Psoas muscle (tissue), 8 donors: ENCODE results near the gene CYP27B1. TPM values are rescaled to one million over a fixed set of nuclear protein-coding genes. Genes with fewer than 3 reads are reported as not detected.
A peak's percentile ranks its signal among the peaks of the same experiment; 100 is the strongest.

Experiments used
- ATAC-seq, 4 donors: fragments of 200-7000 bp; cut with Tn5 transposase; one replicate each; pipeline ENCODE4 v1.9.1; 2020; ENCODE audit warnings: moderate library complexity in 3 of 4, mild to moderate bottlenecking in 2 of 4
- DNase-seq, 2 donors: peaks; one replicate each; pipeline ENCODE4 v3.0.0-alpha.2; 2020
- H3K27ac ChIP-seq: fragments of 200-600 bp; one replicate; pipeline ENCODE4 v1.8.0; 2022
- H3K27me3 ChIP-seq, 3 donors: fragments of 200-600 bp in 1 of 3; one replicate each; pipeline versions ENCODE4 v1.6.1 to v1.8.0; 2013 to 2022; ENCODE audit warnings: low read length in 2 of 3, mild to moderate bottlenecking in 2 of 3, moderate library complexity in 1 of 3; ENCODE audit not compliant: insufficient read depth in 3 of 3
- H3K36me3 ChIP-seq, 2 donors: fragments of 200-600 bp in 1 of 2; one replicate each; pipeline versions ENCODE4 v1.6.1 to v1.8.0; 2013 to 2022; ENCODE audit warnings: low read depth in 1 of 2, mild to moderate bottlenecking in 1 of 2, moderate library complexity in 1 of 2; ENCODE audit not compliant: insufficient read depth in 1 of 2
- H3K4me1 ChIP-seq: fragments of 200-600 bp; one replicate; pipeline ENCODE4 v1.8.0; 2022
- H3K4me3 ChIP-seq: fragments of 200-600 bp; one replicate; pipeline ENCODE4 v1.8.0; 2022; ENCODE audit warnings: mild to moderate bottlenecking
- H3K9me3 ChIP-seq: fragments of 200-600 bp; one replicate; pipeline ENCODE4 v1.8.0; 2022
- CTCF ChIP-seq: fragments of 200-600 bp; IDR thresholded peaks from one replicate; pipeline ENCODE4 v1.8.0; 2022; ENCODE audit warnings: antibody characterized with exemption
- WGBS, 3 donors: extraction: QIAGEN DNeasy Blood & Tissue Kit; methylation state at CpG; one replicate each; pipeline versions ENCODE4 v1.1.6 to v1.1.7; 2013; 5-methylcytosine and 5-hydroxymethylcytosine counted together
- intact Hi-C, 2 donors: fragments of 100-400 bp; cut with DNase I; formaldehyde crosslinking; loops; one replicate each; pipeline versions ENCODE4 v1.11.0 to v1.14.2; 2022
- polyA plus RNA-seq, 3 donors: library from polyadenylated mRNA; stranded (reverse); fragments of 200-250 nt; gene quantifications; one replicate each; pipeline ENCODE4 v1.2.3, GENCODE V29; 2013
- total RNA-seq, 4 donors: library from RNA; stranded (reverse); fragmentation: NEBNext Ultra II Directional in 2 of 4; extraction: Animal tissue kit (Norgen Biotek cat#: 25700) in 2 of 4; gene quantifications; one replicate each; pipeline versions ENCODE4 v1.2.1 to v1.2.4, GENCODE V29; 2021 to 2023
- donor health status: healthy with polysubstance abuse.
- donor health status: DM: no; HTN: no; CAD: no; lungs with moderate emphysema.
- donor health status: Bipolar disorder and iron deficiency.
- donor health status: healthy.
- donor health status: DM: yes; HTN: yes; CAD: no.
- donor health status: DM: no; HTN: no; CAD: no.
- donor health status: DM: no; HTN: no; CAD: no.
- donor health status: DM: yes; HTN: yes; CAD: no.

Gene CYP27B1
- total and polyA plus RNA-seq, 7 donors, result 0.06 to 0.54 (median 0.42) TPM; not detected in 2

GRCh38 chr12:57741844-57742738 lies 24.8 kb downstream of the CYP27B1 start:
- H3K4me1 ChIP-seq, result peaks cover 20% of the 10 kb centered on the region

GRCh38 chr12:57741413-57741789 lies 25.5 kb downstream of the CYP27B1 start:
- WGBS, 3 donors, result 56 to 80% (median 57%) methylated on average over 1 of the region's 1 CpG
- DNase-seq (no peak), ATAC-seq (no peak)
- Histone ChIP-seq H3K4me3 (peak overlapping the region; percentile 15), H3K4me1 (peaks cover 25% of the 10 kb centered on the region), H3K27me3 (peaks cover 0 to 43% (median 20%) of the 10 kb centered on the region in 3 donors), H3K36me3 (peaks cover 0 to 6% of the 10 kb centered on the region in 2 donors), H3K27ac (peak overlapping the region; percentile 16), H3K9me3 (no peaks in the 10 kb centered on the region)
- intact Hi-C loops, result no loop called here
- TF ChIP-seq CTCF, result no peak

More at GRCh38 chr12:57741844-57742738, 24.8 kb downstream of the CYP27B1 start:
- peaks cover 0 to 36% (median 15%) of the 10 kb centered on the region in 3 donors for H3K27me3 ChIP-seq
- DNase-seq (peak in 1 of 2 donors; percentile 67), ATAC-seq (no peak)
- WGBS, 3 donors, result 46 to 52% (median 48%) methylated on average over 14 of the region's 14 CpGs
- no peaks in the 10 kb centered on the region for H3K9me3 ChIP-seq
- H3K27ac ChIP-seq, result peak overlapping the region; percentile 16
- peaks cover 4 to 13% of the 10 kb centered on the region in 2 donors for H3K36me3 ChIP-seq
- TF ChIP-seq CTCF, result no peak
- intact Hi-C loops, result no loop called here
- peak overlapping the region; percentile 15 for H3K4me3 ChIP-seq

GRCh38 chr12:57740656-57741412 lies 26.0 kb downstream of the CYP27B1 start:
- Histone ChIP-seq H3K4me3 (no peak overlapping the region), H3K27me3 (peaks cover 0 to 49% (median 23%) of the 10 kb centered on the region in 3 donors), H3K27ac (peak overlapping the region; percentile 36), H3K36me3 (peaks cover 0 to under 1% of the 10 kb centered on the region in 2 donors), H3K9me3 (no peaks in the 10 kb centered on the region), H3K4me1 (peaks cover 28% of the 10 kb centered on the region)
- DNase-seq (no peak), ATAC-seq (no peak)
- intact Hi-C loops, result no loop called here
- no peak for TF ChIP-seq CTCF
- WGBS, 3 donors, result 58 to 66% (median 66%) methylated on average over 5 of the region's 5 CpGs

- peaks cover 29% of the 10 kb centered on the region for H3K4me1 ChIP-seq
- H3K27me3 ChIP-seq, result peaks cover 0 to 57% (median 23%) of the 10 kb centered on the region in 3 donors
- no peaks in the 10 kb centered on the region for H3K9me3 ChIP-seq
- no peak overlapping the region for H3K4me3 ChIP-seq
- 52 to 55% (median 53%) methylated on average over 9 to 10 of the region's 10 CpGs for WGBS, 3 donors
- no peaks in the 10 kb centered on the region for H3K36me3 ChIP-seq
- no peak for DNase-seq
- TF ChIP-seq CTCF, result no peak
- intact Hi-C loops, result no loop called here
- peak overlapping the region; percentile 36 for H3K27ac ChIP-seq
- no peak for ATAC-seq
Observed at GRCh38 chr12:57739914-57740538, 26.9 kb downstream of the CYP27B1 start.
